Hepatocyte (in vitro differentiated cells): ENCODE measurements around the gene SYNJ2.

Experiments used
- CTCF ChIP-seq: fragments of 200-600 bp; sonication (generic); IDR thresholded peaks from 2 replicates; pipeline ENCODE4 v1.5.1; 2016; ENCODE audit warnings: antibody characterized with exemption, mild to moderate bottlenecking; ENCODE audit not compliant: poor library complexity
- EZH2 ChIP-seq: fragments of 200-600 bp; sonication (generic); IDR thresholded peaks from 2 replicates; pipeline ENCODE4 v1.6.1; 2016; ENCODE audit warnings: antibody characterized with exemption, mild to moderate bottlenecking, borderline replicate concordance

- TF ChIP-seq CTCF (no peak), EZH2 (no peak)
Observed at GRCh38 chr6:157984128-157984527, 2.5 kb downstream of the SYNJ2 start.
